Caco-2 (cell line): ENCODE results near the gene COLEC12. TPM values are rescaled to one million over a fixed set of nuclear protein-coding genes. Genes with fewer than 3 reads are reported as not detected.

Source experiments
- BruUV-seq: library from RNA; stranded (reverse); fragments of 400-500 nt; replicated peaks from 2 replicates; lab custom pipeline; 2021; lab: Mats Ljungman, UMichigan
- CTCF ChIA-PET: fragments of 300-600 bp; sonication (Branson Sonifier 250); formaldehyde crosslinking; loops from one replicate; lab custom pipeline; 2022; ENCODE audit warnings: antibody characterized with exemption; lab: Charles Lee
- POLR2A ChIA-PET: fragments of 300-600 bp; sonication (Branson Sonifier 250); formaldehyde crosslinking; loops from one replicate; lab custom pipeline; 2022; ENCODE audit warnings: antibody characterized with exemption; lab: Charles Lee
- DNase-seq, 2 experiments: peaks; one replicate each; pipeline versions ENCODE4 v3.0.0 to v3.0.0-alpha.2; 2020 to 2022
- H3K27me3 ChIP-seq: replicated peaks from 2 replicates; pipeline ENCODE4 v1.6.0; 2011; ENCODE audit warnings: low read length; ENCODE audit not compliant: control insufficient read depth, insufficient read depth
- H3K36me3 ChIP-seq: 2 replicates; pipeline ENCODE4 v1.5.1; 2011; ENCODE audit warnings: low read length; ENCODE audit not compliant: control insufficient read depth, insufficient read depth
- H3K4me1 ChIP-seq: fragments of 250-450 bp; sonication (Bioruptor Pico); 2 replicates; pipeline ENCODE4 v1.5.1; 2020; ENCODE audit warnings: mild to moderate bottlenecking
- H3K4me3 ChIP-seq: 2 replicates; pipeline ENCODE4 v1.5.1; 2011; ENCODE audit warnings: low read depth, mild to moderate bottlenecking, control low read depth, low read length
- H3K9me3 ChIP-seq: fragments of 250-450 bp; sonication (Bioruptor Pico); 2 replicates; pipeline ENCODE4 v1.5.1; 2020; ENCODE audit warnings: mild to moderate bottlenecking, moderate library complexity
- H3K27ac Mint-ChIP-seq: one replicate; pipeline ENCODE4 v1.8.0; 2022; ENCODE audit warnings: mixed read lengths; ENCODE audit not compliant: unreplicated experiment
- H3K27me3 Mint-ChIP-seq: one replicate; pipeline ENCODE4 v1.8.0; 2022; ENCODE audit warnings: mixed read lengths; ENCODE audit not compliant: insufficient read depth, unreplicated experiment
- H3K36me3 Mint-ChIP-seq: one replicate; pipeline ENCODE4 v1.8.0; 2022; ENCODE audit warnings: mild to moderate bottlenecking, mixed read lengths; ENCODE audit not compliant: insufficient read depth, unreplicated experiment
- H3K4me1 Mint-ChIP-seq: one replicate; pipeline ENCODE4 v1.8.0; 2022; ENCODE audit warnings: low read depth, mixed read lengths; ENCODE audit not compliant: unreplicated experiment
- H3K4me3 Mint-ChIP-seq: one replicate; pipeline ENCODE4 v1.8.0; 2022; ENCODE audit warnings: mild to moderate bottlenecking, moderate library complexity, mixed read lengths; ENCODE audit not compliant: unreplicated experiment
- H3K9me3 Mint-ChIP-seq: one replicate; pipeline ENCODE4 v1.8.0; 2022; ENCODE audit warnings: mixed read lengths; ENCODE audit not compliant: unreplicated experiment
- CTCF ChIP-seq, 2 experiments: fragments of 200-600 bp in 1 of 2; IDR thresholded peaks; 1 replicate in 1 of 2; 2 replicates in 1 of 2; pipeline versions ENCODE4 v1.5.1 to v1.8.0; 2011 to 2022; ENCODE audit warnings: antibody characterized with exemption in 1 of 2, control low read depth in 1 of 2, inconsistent platforms in 1 of 2, low read depth in 1 of 2, low read length in 1 of 2, mild to moderate bottlenecking in 1 of 2, moderate library complexity in 1 of 2; ENCODE audit not compliant: insufficient read depth in 1 of 2, severe bottlenecking in 1 of 2, unreplicated experiment in 1 of 2
- intact Hi-C: fragments of 100-400 bp; cut with micrococcal nuclease; formaldehyde crosslinking; loops from one replicate; pipeline ENCODE4 v1.10.0; 2022; ENCODE audit not compliant: unreplicated experiment
- total RNA-seq: library from RNA; stranded (reverse); gene quantifications from 2 replicates; pipeline ENCODE4 v1.2.3, GENCODE V29; 2022

The COLEC12 gene
- total RNA-seq, 1 experiment from 2014 or later: 0.09 TPM

DNA sequence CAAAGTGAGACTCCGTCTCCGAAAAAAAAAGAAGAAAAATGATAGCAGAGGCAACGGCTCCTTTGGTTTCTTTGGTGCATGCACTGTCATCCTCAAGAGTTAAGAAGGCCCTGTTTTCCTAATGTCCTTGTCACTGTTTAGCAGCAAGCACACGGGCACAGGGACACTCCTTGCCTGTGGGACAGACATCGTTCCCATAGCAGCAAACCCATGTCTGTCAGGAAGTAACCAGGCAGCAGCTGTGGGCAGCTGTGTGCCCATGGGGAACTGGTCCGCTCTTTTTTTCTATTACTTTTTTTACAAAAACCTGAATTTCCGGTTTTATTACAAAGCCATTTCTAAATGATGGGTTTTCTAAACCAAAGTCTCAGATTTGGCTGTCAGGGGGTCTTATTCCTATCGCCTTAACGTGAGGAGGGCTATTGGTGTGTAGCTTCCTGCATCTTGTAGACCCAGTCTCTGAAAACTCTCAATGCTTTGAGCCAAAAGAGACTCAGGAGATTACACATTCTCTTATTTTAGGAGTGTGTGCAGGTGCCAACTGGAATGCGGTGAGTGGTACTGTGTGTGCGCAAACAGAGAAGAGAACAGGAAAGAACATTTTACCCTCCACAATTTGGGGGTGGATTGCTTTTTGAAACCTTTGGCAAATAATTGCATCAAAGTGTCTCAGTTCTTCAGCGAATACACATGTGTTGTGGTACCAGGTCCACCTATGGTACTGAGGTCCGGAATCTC, 109.6 kb downstream of the COLEC12 start:
- no TSS peak for BruUV-seq
- no peak overlapping the region for H3K4me3 ChIP-seq
- Mint-ChIP-seq H3K4me1 (no peaks in the 10 kb centered on the region), H3K27me3 (no peaks in the 10 kb centered on the region), H3K4me3 (no peak overlapping the region), H3K9me3 (no peaks in the 10 kb centered on the region), H3K36me3 (no peaks in the 10 kb centered on the region), H3K27ac (no peak overlapping the region)
- no peaks in the 10 kb centered on the region for H3K36me3 ChIP-seq
- ChIA-PET CTCF (no interaction called here), POLR2A (no interaction called here)
- H3K27me3 ChIP-seq: no peaks in the 10 kb centered on the region
- H3K4me1 ChIP-seq: no peaks in the 10 kb centered on the region
- H3K9me3 ChIP-seq: no peaks in the 10 kb centered on the region
- DNase-seq: no peak
- intact Hi-C loops: no loop called here
- no peak for TF ChIP-seq CTCF (IDR thresholded peaks at IDR 0.05; ENCODE audit: insufficient read depth in 1 of 2, low read depth in 1 of 2, low read length in 1 of 2, severe bottlenecking in 1 of 2, unreplicated experiment in 1 of 2)

DNA sequence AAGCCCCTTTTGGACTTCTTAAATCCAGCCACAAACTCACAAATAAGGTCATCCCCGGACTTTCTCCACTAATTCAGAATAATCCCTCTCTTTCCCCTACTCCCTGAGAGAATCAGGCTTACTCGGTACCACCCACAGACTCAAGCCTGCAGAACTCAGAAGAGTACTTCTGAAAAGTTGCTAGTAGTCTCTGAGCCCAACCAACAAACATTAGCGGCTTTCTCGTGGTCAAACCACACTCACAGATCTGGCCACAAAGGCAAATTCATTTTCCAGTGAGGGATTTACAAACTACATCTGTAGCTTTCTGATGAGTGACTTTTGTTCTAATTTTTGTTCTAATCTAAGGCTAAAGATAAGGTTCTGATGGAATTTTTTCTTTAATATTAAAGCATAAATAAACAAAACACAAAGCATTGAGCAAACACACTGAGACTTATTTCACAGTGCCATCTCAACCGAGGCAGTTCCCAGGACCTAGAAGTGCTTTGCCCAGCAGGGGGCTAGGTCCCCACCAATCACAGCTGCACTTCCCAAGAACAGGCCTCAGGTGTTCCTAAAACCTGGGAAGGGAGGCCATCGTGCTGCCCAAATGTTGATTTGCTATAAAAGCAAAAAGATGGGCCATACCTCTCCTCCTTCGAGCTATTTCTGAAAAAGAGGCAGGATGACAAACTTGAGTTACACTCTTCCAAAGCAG, 110.7 kb downstream of the COLEC12 start:
- Mint-ChIP-seq H3K4me1 (no peaks in the 10 kb centered on the region), H3K36me3 (no peaks in the 10 kb centered on the region), H3K4me3 (no peak overlapping the region), H3K27me3 (no peaks in the 10 kb centered on the region), H3K27ac (no peak overlapping the region), H3K9me3 (no peaks in the 10 kb centered on the region)
- BruUV-seq: no TSS peak
- peak in 1 of 2 experiments; percentile 35 for TF ChIP-seq CTCF (IDR thresholded peaks at IDR 0.05; ENCODE audit: insufficient read depth in 1 of 2, low read depth in 1 of 2, low read length in 1 of 2, severe bottlenecking in 1 of 2, unreplicated experiment in 1 of 2)
- H3K9me3 ChIP-seq: no peaks in the 10 kb centered on the region
- intact Hi-C loops: no loop called here
- H3K36me3 ChIP-seq: no peaks in the 10 kb centered on the region
- no peak for DNase-seq
- no peaks in the 10 kb centered on the region for H3K27me3 ChIP-seq
- H3K4me1 ChIP-seq: no peaks in the 10 kb centered on the region
- CTCF ChIA-PET: interaction anchor here (0.7 to 1.0 kb wide), 2 partner anchors 70 to 89 kb away, joined by 3 to 4 read pairs; no protein-coding TSS in a partner anchor
- POLR2A ChIA-PET: no interaction called here
- no peak overlapping the region for H3K4me3 ChIP-seq

- Histone ChIP-seq H3K4me3 (no peak overlapping the region), H3K4me1 (no peaks in the 10 kb centered on the region), H3K36me3 (no peaks in the 10 kb centered on the region), H3K27me3 (no peaks in the 10 kb centered on the region), H3K9me3 (no peaks in the 10 kb centered on the region; the same call in 1 of the 2 replicates)
- intact Hi-C loops: no loop called here
- no TSS peak for BruUV-seq
- DNase-seq: no peak
- Mint-ChIP-seq H3K4me3 (no peak overlapping the region), H3K27me3 (no peaks in the 10 kb centered on the region), H3K36me3 (no peaks in the 10 kb centered on the region), H3K9me3 (peaks cover 9% of the 10 kb centered on the region), H3K4me1 (no peaks in the 10 kb centered on the region), H3K27ac (no peak overlapping the region)
- POLR2A ChIA-PET: no interaction called here
- no peak for TF ChIP-seq CTCF (IDR thresholded peaks at IDR 0.05; ENCODE audit: insufficient read depth in 1 of 2, low read depth in 1 of 2, low read length in 1 of 2, severe bottlenecking in 1 of 2, unreplicated experiment in 1 of 2)
- CTCF ChIA-PET: no interaction called here
Measured at GRCh38 chr18:388200-388599, 112.3 kb downstream of the COLEC12 start.
